Measurements from ENCODE around the gene C1QA.

DNA sequence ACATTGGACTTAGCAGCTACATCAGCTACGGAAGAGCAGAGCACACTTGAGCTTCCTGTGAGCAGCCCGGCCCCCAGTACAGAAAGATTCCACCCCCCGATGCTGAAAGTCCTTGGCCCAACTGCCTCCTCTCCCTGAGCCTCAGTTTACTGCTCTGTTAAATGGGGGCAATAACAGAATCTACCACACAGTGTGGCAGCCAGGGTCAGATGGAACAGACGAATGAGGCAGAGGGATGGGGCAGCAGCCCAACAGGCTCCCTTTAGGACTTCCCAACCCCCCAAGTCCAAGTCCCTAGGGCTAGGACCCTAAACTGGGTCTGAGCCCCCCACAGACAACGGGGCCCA lies 22.9 kb upstream of the C1QA start:
- TF ChIP-seq, protein P1, sequence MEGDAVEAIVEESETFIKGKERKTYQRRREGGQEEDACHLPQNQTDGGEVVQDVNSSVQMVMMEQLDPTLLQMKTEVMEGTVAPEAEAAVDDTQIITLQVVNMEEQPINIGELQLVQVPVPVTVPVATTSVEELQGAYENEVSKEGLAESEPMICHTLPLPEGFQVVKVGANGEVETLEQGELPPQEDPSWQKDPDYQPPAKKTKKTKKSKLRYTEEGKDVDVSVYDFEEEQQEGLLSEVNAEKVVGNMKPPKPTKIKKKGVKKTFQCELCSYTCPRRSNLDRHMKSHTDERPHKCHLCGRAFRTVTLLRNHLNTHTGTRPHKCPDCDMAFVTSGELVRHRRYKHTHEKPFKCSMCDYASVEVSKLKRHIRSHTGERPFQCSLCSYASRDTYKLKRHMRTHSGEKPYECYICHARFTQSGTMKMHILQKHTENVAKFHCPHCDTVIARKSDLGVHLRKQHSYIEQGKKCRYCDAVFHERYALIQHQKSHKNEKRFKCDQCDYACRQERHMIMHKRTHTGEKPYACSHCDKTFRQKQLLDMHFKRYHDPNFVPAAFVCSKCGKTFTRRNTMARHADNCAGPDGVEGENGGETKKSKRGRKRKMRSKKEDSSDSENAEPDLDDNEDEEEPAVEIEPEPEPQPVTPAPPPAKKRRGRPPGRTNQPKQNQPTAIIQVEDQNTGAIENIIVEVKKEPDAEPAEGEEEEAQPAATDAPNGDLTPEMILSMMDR (IDR thresholded peaks at IDR 0.05): no peak
- TF ChIP-seq, protein P2, sequence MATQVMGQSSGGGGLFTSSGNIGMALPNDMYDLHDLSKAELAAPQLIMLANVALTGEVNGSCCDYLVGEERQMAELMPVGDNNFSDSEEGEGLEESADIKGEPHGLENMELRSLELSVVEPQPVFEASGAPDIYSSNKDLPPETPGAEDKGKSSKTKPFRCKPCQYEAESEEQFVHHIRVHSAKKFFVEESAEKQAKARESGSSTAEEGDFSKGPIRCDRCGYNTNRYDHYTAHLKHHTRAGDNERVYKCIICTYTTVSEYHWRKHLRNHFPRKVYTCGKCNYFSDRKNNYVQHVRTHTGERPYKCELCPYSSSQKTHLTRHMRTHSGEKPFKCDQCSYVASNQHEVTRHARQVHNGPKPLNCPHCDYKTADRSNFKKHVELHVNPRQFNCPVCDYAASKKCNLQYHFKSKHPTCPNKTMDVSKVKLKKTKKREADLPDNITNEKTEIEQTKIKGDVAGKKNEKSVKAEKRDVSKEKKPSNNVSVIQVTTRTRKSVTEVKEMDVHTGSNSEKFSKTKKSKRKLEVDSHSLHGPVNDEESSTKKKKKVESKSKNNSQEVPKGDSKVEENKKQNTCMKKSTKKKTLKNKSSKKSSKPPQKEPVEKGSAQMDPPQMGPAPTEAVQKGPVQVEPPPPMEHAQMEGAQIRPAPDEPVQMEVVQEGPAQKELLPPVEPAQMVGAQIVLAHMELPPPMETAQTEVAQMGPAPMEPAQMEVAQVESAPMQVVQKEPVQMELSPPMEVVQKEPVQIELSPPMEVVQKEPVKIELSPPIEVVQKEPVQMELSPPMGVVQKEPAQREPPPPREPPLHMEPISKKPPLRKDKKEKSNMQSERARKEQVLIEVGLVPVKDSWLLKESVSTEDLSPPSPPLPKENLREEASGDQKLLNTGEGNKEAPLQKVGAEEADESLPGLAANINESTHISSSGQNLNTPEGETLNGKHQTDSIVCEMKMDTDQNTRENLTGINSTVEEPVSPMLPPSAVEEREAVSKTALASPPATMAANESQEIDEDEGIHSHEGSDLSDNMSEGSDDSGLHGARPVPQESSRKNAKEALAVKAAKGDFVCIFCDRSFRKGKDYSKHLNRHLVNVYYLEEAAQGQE (IDR thresholded peaks at IDR 0.05; ENCODE audit: low read depth, low read length): no peak
- TF ChIP-seq RFX5 (IDR thresholded peaks at IDR 0.05; ENCODE audit: low read length): no peak
